ENCODE results near the gene MRPL12.
A peak's percentile ranks its signal among the peaks of the same experiment; 100 is the strongest.

Gene MRPL12

GRCh38 chr17:81702934-81703746 lies at the start of gene MRPL12:
MRPL12 (plus strand) TSS chr17:81703367; CDS start chr17:81703502, 135 bp downstream.
- H3K4me1 ChIP-seq, result peaks cover 27 to 31% (median 28%) of the 10 kb centered on the region in 10 experiments
- peak within 1 kb of the TSS; percentile 91 to 99 (median 98) for H3K9ac ChIP-seq
- TF ChIP-seq Cebpa-rat (IDR thresholded peaks at IDR 0.05), result no peak
- peak within 1 kb of the TSS; percentile 93 to 100 (median 98) for H3K4me2 ChIP-seq
- no peaks in the 10 kb centered on the region for H3K9me3 ChIP-seq (replicated peaks in 1 of 11)
- peak within 1 kb of the TSS; percentile 91 to 98 (median 96) for H3K27ac ChIP-seq
- H3K27me3 ChIP-seq, result no peaks in the 10 kb centered on the region
- peaks cover 64 to 85% (median 82%) of the 10 kb centered on the region in 11 experiments for H3K36me3 ChIP-seq
- peaks cover 38 to 93% (median 77%) of the 10 kb centered on the region in 11 experiments; a peak in 21 of 22 replicates for H4K20me1 ChIP-seq
- H3K4me3 ChIP-seq, result peak within 1 kb of the TSS; percentile 86 to 100 (median 96)

DNA sequence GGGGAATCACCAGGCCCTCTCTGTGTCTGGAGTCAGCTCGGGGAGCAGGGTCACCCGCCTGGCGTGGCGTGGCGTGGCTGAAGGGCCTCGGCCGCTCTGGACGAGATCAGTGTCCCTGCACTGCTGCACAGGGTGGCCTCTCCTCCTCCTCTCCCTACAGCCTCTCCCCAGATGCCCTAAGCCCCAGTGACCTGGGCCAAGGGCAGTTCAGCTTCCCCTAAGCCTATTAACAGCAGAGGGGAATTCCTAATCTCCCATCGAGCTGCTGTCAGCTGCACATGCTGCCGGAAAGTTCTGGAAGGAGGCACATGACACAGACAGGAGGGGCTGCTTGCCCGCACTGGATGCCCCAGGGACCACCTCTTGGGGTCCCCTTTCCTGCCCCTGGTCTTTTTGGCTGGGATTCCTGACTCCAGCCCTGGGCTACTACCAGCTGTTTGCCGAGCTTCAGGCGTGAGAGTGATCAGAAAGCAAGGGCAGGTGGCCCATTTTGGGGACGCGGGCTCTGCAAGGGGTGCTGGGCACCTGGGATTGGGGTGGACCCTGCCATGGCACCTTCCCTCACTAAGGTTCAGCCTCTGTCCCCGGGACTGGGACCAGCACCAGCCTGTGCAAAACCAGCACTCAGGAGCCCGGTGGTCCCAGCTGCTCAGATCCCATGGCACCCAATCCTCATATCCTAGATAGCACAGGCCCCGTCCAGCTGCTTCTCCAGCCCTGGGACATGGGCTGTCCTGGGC lies 47.6 kb upstream of the MRPL12 start:
- H3K4me2 ChIP-seq, result peak overlapping the region; percentile 53 to 92 (median 80)
- H3K4me3 ChIP-seq, result no peak overlapping the region
- H3K4me1 ChIP-seq, result peaks cover 53 to 82% (median 74%) of the 10 kb centered on the region in 10 experiments
- TF ChIP-seq Cebpa-rat (IDR thresholded peaks at IDR 0.05), result no peak
- 0 out of 22 replicates have a peak, but pooled peaks cover 0 to 2% (median 0%) of the 10 kb centered on the region in 11 experiments for H3K9me3 ChIP-seq (replicated peaks in 1 of 11)
- no peaks in the 10 kb centered on the region for H4K20me1 ChIP-seq
- peak overlapping the region in 8 of 11 experiments; percentile 3 to 70 (median 62); a peak in 14 of 22 replicates for H3K9ac ChIP-seq
- H3K27me3 ChIP-seq, result no peaks in the 10 kb centered on the region
- no peaks in the 10 kb centered on the region for H3K36me3 ChIP-seq
- H3K27ac ChIP-seq, result peak overlapping the region in 7 of 11 experiments; percentile 49 to 80 (median 74); a peak in 13 of 22 replicates

DNA sequence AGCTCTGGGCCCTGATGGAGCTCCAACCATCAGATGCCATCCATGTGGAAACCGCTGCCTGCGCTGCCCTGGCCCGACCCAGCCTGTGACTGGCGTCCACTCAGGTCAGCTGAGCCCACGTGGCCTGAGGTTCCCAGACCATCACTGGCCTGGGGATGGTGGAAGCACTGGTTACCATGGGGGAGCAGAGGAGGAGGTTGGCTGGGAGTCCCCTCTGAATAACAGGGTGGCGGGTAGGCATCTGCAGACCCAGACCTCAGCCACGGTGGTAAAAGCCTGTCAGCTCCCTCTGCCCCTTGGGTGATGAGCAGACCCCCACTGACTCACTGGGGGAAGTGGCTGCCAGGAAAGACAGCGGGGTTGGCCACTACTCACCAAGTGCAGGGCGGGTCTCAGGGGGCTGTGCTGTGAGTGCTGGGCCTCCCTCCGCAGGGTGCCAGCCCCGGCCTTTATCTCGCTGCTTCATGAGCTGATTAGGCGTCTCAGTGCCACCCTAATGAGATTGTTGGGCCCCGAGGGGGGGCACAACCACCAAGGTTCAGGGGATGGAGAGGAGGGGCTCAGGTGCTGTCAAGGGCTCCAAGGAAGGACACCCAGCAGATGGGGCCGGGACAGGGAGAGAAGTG lies 46.9 kb upstream of the MRPL12 start, which contains the start of gene PDE6G:
Gene PDE6G, minus strand, starts transcription at position 425 of the 626 bp plus-strand sequence. CDS start 3,237 bp downstream, outside the sequence.
- Histone ChIP-seq H3K9me3 (replicated peaks in 1 of 11) (no peaks in the 10 kb centered on the region), H3K4me2 (peak within 1 kb of the TSS; percentile 53 to 92 (median 80)), H3K9ac (peak within 1 kb of the TSS in 10 of 11 experiments; percentile 24 to 70 (median 61); a peak in 17 of 22 replicates), H3K36me3 (no peaks in the 10 kb centered on the region), H4K20me1 (no peaks in the 10 kb centered on the region), H3K27ac (peak within 1 kb of the TSS in 10 of 11 experiments; percentile 9 to 80 (median 64); a peak in 17 of 22 replicates), H3K27me3 (no peaks in the 10 kb centered on the region), H3K4me1 (peaks cover 53 to 78% (median 68%) of the 10 kb centered on the region in 10 experiments), H3K4me3 (peak within 1 kb of the TSS in 2 of 10 experiments; percentile 23 to 31; a peak in 4 of 20 replicates)
- TF ChIP-seq Cebpa-rat (IDR thresholded peaks at IDR 0.05), result no peak

DNA sequence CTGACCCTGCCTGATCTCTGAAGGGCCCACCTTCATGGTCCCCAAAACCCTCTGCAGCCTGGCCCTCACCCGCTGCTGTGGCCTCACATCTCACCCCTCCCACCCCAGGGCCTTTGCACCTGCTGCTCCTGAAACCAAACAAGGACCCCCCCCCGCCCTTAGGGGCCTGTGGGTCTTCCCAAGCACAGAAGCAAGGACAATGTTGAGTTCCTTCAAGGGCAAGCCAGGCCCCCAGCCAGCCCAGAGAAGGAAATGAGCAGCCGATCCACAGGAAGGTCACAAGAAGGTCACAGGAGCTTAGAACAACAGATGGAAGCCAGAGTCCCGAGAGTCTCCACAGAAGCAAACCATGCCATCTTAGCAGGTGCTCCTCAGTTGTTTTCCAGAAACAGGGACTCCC lies 46.3 kb upstream of the MRPL12 start:
- Histone ChIP-seq H4K20me1 (no peaks in the 10 kb centered on the region), H3K4me1 (peaks cover 53 to 72% (median 62%) of the 10 kb centered on the region in 10 experiments), H3K4me3 (peak overlapping the region in 2 of 10 experiments; percentile 23 to 31; a peak in 4 of 20 replicates), H3K27me3 (no peaks in the 10 kb centered on the region), H3K9ac (peak overlapping the region in 9 of 11 experiments; percentile 25 to 70 (median 62); a peak in 15 of 22 replicates), H3K4me2 (peak overlapping the region; percentile 53 to 92 (median 80)), H3K36me3 (no peaks in the 10 kb centered on the region), H3K9me3 (replicated peaks in 1 of 11) (no peaks in the 10 kb centered on the region), H3K27ac (peak overlapping the region in 9 of 11 experiments; percentile 9 to 80 (median 66); a peak in 15 of 22 replicates)
- no peak for TF ChIP-seq Cebpa-rat (IDR thresholded peaks at IDR 0.05)

DNA sequence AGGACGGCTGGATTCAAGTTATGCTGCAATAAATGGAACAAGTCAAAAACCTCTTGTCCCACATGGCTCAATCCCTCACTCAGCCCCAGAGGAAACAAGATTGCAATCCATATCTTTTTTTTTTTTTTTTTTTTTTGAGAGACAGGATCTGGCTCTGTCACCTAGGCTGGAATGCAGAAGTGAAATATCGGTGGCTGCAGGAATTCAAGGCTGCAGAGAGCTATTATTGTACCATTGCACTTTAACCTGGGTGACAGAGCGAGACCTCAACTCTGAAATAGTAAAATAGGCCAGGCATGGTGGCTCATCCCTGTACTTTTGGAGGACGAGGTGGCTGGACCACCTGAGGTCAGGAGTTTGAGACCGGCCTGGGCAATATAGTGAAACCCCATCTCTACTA lies 44.1 kb upstream of the MRPL12 start:
- TF ChIP-seq Cebpa-rat (IDR thresholded peaks at IDR 0.05), result no peak
- Histone ChIP-seq H4K20me1 (no peaks in the 10 kb centered on the region), H3K27me3 (no peaks in the 10 kb centered on the region), H3K27ac (no peak overlapping the region), H3K36me3 (peaks cover 0 to 4% (median 2%) of the 10 kb centered on the region in 11 experiments; a peak in 11 of 22 replicates), H3K4me3 (no peak overlapping the region), H3K9me3 (replicated peaks in 1 of 11) (no peaks in the 10 kb centered on the region), H3K4me2 (peak overlapping the region in 9 of 11 experiments; percentile 8 to 50 (median 42); a peak in 14 of 22 replicates), H3K4me1 (peaks cover 37 to 57% (median 46%) of the 10 kb centered on the region in 10 experiments), H3K9ac (no peak overlapping the region)

- no peak overlapping the region for H3K27ac ChIP-seq
- peaks cover 38 to 59% (median 51%) of the 10 kb centered on the region in 10 experiments for H3K4me1 ChIP-seq
- H3K4me2 ChIP-seq, result no peak overlapping the region
- peaks cover 8 to 18% (median 15%) of the 10 kb centered on the region in 11 experiments; a peak in 20 of 22 replicates for H3K36me3 ChIP-seq
- H3K9ac ChIP-seq, result peak overlapping the region in 2 of 11 experiments; percentile 6 to 28; a peak in 1 of 22 replicates
- H3K9me3 ChIP-seq (replicated peaks in 1 of 11), result no peaks in the 10 kb centered on the region
- H3K4me3 ChIP-seq, result no peak overlapping the region
- no peak for TF ChIP-seq Cebpa-rat (IDR thresholded peaks at IDR 0.05)
- no peaks in the 10 kb centered on the region for H4K20me1 ChIP-seq
- H3K27me3 ChIP-seq, result no peaks in the 10 kb centered on the region
Observed at GRCh38 chr17:81660441-81660840, 42.7 kb upstream of the MRPL12 start.

GRCh38 chr17:81662002-81662401 lies 41.2 kb upstream of the MRPL12 start:
- Histone ChIP-seq H3K9me3 (replicated peaks in 1 of 11) (no peaks in the 10 kb centered on the region), H4K20me1 (no peaks in the 10 kb centered on the region), H3K36me3 (peaks cover 8 to 18% (median 15%) of the 10 kb centered on the region in 11 experiments; a peak in 20 of 22 replicates), H3K27me3 (no peaks in the 10 kb centered on the region), H3K27ac (no peak overlapping the region), H3K4me2 (no peak overlapping the region), H3K4me1 (peaks cover 26 to 48% (median 41%) of the 10 kb centered on the region in 10 experiments), H3K4me3 (no peak overlapping the region), H3K9ac (no peak overlapping the region)
- no peak for TF ChIP-seq Cebpa-rat (IDR thresholded peaks at IDR 0.05)

- H3K4me3 ChIP-seq, result no peak overlapping the region
- H3K27ac ChIP-seq, result peak overlapping the region in 6 of 11 experiments; percentile 0 to 47 (median 17); a peak in 7 of 22 replicates
- peaks cover 18 to 32% (median 28%) of the 10 kb centered on the region in 11 experiments for H3K36me3 ChIP-seq
- H3K9me3 ChIP-seq (replicated peaks in 1 of 11), result no peaks in the 10 kb centered on the region
- TF ChIP-seq Cebpa-rat (IDR thresholded peaks at IDR 0.05), result no peak
- peak overlapping the region in 6 of 11 experiments; percentile 20 to 99 (median 90); a peak in 6 of 22 replicates for H3K4me2 ChIP-seq
- no peaks in the 10 kb centered on the region for H3K27me3 ChIP-seq
- peak overlapping the region in 3 of 11 experiments; percentile 7 to 18 (median 8); a peak in 1 of 22 replicates for H3K9ac ChIP-seq
- H4K20me1 ChIP-seq, result peaks cover 0 to 13% (median 1%) of the 10 kb centered on the region in 11 experiments; a peak in 7 of 22 replicates
- peaks cover 36 to 52% (median 48%) of the 10 kb centered on the region in 10 experiments for H3K4me1 ChIP-seq
Observed at GRCh38 chr17:81664051-81664470, 39.1 kb upstream of the MRPL12 start.

All from BLaER1 treated with 17β-estradiol and CSF1 and Interleukin-3, amounts not matched to agents 10 nM and 100 nM (cell line).